ENCODE data around the gene PDE4B.

The PDE4B gene

DNA sequence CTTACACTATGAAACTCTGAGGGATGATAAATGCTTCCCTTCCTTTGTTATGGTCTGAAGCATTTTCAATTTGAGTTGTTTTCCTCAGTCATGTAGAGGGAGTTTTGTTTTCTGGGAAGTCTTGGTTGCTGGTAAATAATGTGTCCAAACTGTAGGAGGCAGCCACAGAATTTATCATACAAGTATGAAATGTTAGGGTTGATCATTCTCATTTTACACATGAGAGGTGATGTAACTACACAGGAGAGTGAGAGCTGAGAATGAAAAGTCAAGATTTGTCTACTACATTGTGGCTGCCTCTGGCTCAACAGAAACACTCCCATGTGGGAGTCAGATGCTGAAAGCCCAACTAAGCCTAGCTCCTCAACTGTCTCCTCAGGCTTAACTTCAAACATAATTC lies 558.8 kb downstream of the PDE4B start:
- in situ Hi-C loops (cut with MboI; ENCODE audit: low sequenced_read_pairs, unreplicated experiment), result loop anchor here (10.0 kb wide), 1 partner anchor 97 kb away; no protein-coding TSS in a partner anchor
- TF ChIP-seq, protein P1, sequence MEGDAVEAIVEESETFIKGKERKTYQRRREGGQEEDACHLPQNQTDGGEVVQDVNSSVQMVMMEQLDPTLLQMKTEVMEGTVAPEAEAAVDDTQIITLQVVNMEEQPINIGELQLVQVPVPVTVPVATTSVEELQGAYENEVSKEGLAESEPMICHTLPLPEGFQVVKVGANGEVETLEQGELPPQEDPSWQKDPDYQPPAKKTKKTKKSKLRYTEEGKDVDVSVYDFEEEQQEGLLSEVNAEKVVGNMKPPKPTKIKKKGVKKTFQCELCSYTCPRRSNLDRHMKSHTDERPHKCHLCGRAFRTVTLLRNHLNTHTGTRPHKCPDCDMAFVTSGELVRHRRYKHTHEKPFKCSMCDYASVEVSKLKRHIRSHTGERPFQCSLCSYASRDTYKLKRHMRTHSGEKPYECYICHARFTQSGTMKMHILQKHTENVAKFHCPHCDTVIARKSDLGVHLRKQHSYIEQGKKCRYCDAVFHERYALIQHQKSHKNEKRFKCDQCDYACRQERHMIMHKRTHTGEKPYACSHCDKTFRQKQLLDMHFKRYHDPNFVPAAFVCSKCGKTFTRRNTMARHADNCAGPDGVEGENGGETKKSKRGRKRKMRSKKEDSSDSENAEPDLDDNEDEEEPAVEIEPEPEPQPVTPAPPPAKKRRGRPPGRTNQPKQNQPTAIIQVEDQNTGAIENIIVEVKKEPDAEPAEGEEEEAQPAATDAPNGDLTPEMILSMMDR (IDR thresholded peaks at IDR 0.05; ENCODE audit: borderline replicate concordance, control extremely low read depth, extremely low read depth, insufficient read depth, missing control alignments), result no peak
- no peak for DNase-seq (ENCODE audit: low spot score)

DNA sequence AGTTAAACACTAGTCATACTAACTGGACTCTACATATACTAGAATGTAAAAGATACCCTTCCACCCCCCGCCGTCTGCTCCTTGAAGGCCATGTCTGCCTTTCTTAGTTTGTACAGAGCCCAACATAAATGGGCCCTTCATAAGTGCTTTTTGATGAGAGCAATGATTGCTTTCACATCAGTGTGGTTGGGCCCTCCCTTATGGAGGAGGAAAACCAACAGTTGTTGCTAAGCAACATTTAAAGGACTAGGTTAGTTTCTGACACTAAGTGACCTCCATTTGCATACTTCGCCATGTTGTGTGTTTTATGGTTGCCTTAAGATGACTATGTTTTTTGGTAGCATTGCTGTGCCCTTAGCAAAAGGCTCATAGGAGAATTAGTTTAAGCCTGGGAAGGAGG lies 559.2 kb downstream of the PDE4B start:
- TF ChIP-seq, protein P1 (IDR thresholded peaks at IDR 0.05; ENCODE audit: borderline replicate concordance, control extremely low read depth, extremely low read depth, insufficient read depth, missing control alignments), result no peak
- no peak for DNase-seq (ENCODE audit: low spot score)
- in situ Hi-C loops (cut with MboI; ENCODE audit: low sequenced_read_pairs, unreplicated experiment), result loop anchor here (10.0 kb wide), 1 partner anchor 97 kb away; no protein-coding TSS in a partner anchor

DNA sequence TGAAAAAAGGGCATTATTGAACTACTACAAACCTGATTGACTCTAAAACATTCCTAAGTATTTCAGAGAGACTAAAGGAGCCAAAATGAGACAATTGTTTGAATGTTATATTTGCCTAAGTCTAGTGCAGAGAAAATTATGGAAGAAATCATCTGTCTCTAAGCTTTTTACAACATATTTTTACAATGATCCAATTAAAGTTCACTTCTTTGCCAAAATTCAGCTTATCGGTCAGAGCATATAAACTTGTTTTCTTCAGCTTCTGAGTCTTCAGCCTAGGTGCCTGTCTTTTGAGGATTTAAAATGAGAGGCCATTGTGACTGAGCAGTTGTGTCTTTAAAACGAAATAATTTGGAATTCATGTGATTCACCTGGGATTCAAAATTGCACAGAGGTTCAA lies 560.1 kb downstream of the PDE4B start:
- TF ChIP-seq, protein P1 (IDR thresholded peaks at IDR 0.05; ENCODE audit: borderline replicate concordance, control extremely low read depth, extremely low read depth, insufficient read depth, missing control alignments), result no peak
- DNase-seq (ENCODE audit: low spot score), result no peak
- in situ Hi-C loops (cut with MboI; ENCODE audit: low sequenced_read_pairs, unreplicated experiment), result loop anchor here (10.0 kb wide), 1 partner anchor 98 kb away; no protein-coding TSS in a partner anchor

DNA sequence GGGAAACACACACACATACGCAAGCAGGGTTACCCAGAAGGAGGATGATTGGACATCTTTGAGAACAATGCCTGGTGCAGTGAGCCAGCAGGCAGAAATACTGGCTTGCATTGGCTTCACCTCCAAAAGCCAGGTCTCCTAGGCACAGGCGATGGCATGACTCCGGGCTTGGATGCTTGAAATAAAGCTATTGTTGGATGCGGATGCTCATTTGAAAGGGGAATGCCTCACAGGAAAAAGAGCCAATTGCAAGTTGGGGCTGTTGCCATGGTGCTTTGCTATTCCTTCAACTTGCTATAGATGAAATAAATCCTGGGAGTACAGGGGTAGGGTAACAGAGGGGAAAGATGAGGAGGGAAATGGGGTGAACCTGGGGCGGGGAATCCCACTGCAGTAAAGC lies 560.6 kb downstream of the PDE4B start:
- no peak for DNase-seq (ENCODE audit: low spot score)
- in situ Hi-C loops (cut with MboI; ENCODE audit: low sequenced_read_pairs, unreplicated experiment), result loop anchor here (10.0 kb wide), 1 partner anchor 98 kb away; no protein-coding TSS in a partner anchor
- TF ChIP-seq, protein P1 (IDR thresholded peaks at IDR 0.05; ENCODE audit: borderline replicate concordance, control extremely low read depth, extremely low read depth, insufficient read depth, missing control alignments), result no peak

DNA sequence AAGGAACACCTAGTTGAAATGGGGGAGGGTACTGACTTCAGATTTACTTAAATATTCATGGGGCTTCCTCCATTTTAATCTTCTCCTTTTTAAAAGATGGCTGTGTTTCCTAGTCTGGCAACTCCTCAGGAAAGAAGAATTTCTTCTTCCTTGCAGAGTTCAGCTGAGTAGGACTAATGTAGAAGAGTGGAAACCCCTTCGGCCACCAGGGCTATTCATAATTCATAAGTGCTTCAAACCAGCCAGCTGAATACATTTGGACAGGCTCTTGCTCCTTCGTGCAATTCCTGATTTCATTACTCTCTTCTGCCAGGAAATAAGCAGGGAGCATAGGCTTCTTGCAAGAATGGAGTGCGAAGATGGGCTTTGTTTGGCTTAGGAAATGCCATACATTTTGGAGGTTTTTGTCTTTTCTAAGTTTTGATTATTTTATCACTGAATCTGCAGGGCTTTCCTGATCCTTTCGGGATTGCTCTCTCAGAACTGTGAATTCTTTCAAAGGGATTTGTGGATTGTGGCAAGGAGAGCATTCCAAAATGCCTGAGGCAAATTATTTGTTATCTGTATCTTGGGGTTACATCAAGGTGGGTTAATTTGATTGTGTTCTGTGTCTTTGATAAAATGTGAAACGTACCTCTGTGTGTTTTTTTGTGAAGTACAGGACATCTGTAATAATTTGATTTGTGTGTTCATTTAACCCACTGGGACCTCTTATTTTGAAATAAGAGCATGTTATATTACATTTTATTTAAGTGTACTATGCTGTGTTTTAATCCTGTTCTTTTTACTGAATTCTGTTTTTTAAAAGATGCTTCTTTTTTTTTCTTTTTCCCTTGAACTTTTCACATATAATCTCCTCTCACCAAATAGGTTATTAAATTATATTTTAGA lies 561.9 kb downstream of the PDE4B start:
- TF ChIP-seq, protein P1 (IDR thresholded peaks at IDR 0.05; ENCODE audit: borderline replicate concordance, control extremely low read depth, extremely low read depth, insufficient read depth, missing control alignments), result no peak
- DNase-seq (ENCODE audit: low spot score), result no peak
- in situ Hi-C loops (cut with MboI; ENCODE audit: low sequenced_read_pairs, unreplicated experiment), result loop anchor here (10.0 kb wide), 1 partner anchor 100 kb away; no protein-coding TSS in a partner anchor

DNA sequence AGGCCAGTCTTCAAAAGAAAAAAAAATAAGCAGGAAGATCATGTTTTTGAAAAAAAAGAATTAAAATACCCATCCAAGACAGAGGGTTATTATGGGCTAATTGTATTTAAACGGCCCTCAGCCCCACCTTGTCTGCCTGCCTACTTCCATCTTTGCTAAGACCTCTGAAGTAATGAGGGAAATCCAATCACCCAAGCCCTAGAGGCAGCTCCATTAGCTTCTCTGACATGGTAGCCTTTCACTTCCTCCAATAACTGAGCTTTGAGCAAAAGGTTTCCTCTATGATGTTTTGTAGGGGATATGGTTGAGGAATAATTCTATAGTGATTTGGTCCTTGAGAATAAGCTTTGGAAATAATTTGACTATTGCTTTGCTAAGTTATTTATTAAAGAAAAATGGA lies 563.1 kb downstream of the PDE4B start:
- TF ChIP-seq, protein P1 (IDR thresholded peaks at IDR 0.05; ENCODE audit: borderline replicate concordance, control extremely low read depth, extremely low read depth, insufficient read depth, missing control alignments), result no peak
- no peak for DNase-seq (ENCODE audit: low spot score)
- in situ Hi-C loops (cut with MboI; ENCODE audit: low sequenced_read_pairs, unreplicated experiment), result loop anchor here (10.0 kb wide), 1 partner anchor 101 kb away; no protein-coding TSS in a partner anchor

Data from GM13976 (cell line).